NCI-H1092 (cell line): ENCODE results near the gene FUBP3.
A peak's percentile ranks its signal among the peaks of the same experiment; 100 is the strongest.
"Not testable (repeated sequence)": the region's sequence is repeated elsewhere in the genome, so short reads cannot be mapped to it uniquely, and the experiment has no call there.

ENCODE experiments used
- DNase-seq: peaks from one replicate; lab custom pipeline; 2025; lab: John Stamatoyannopoulos, UW

The FUBP3 gene

DNA sequence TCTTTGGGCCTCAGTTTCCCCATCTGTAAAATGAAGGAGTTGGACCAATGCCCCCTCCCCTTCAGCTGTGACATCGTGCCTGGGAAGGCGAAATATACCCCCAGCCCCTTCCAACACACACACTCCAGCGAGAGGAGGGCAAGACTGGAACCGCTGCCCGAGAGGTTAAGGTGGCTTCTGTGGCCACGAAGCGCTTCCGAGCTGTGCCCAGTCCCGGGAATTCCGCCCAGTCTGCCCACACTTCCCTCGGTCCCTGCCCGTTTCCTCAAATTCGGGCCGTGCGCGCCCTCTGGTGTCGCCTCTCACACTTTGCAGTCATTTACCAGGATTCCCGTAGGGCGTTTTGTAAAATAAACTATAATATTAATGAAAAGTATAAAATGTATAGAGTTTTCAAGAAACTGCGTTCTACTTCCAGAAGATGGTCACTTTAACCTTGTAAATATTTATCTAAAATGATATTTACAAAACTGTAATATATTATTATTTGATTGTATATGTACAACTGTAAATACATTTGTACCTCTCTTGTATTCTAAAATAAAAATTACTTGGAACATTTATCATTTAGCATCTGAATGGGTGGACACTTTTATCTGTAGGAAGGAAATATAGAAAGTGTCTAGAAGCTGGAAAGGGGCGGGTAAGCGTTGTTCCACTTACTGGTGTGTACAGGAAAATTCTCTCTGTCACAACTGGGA, 103.2 kb downstream of the FUBP3 start:
- peak; percentile 73 for DNase-seq

DNA sequence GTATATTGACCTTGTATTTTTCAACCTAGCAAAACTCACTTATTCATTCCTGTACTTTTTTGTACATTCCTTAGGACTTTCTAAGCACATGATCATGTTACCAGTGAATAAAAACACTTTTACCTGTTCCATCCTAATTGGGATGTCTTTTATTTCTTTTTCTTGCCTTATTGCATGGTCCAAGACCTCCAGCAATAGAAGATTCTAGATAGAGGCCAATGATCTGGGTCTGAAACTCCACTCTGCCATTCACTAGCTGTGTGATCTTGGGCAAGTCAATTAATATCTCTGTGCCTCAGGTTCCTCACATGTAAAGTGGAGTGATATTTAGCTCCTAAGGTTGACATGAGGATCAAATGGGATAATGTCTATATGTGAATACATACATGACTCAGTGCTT, 105.7 kb downstream of the FUBP3 start:
- DNase-seq, result no peak

DNA sequence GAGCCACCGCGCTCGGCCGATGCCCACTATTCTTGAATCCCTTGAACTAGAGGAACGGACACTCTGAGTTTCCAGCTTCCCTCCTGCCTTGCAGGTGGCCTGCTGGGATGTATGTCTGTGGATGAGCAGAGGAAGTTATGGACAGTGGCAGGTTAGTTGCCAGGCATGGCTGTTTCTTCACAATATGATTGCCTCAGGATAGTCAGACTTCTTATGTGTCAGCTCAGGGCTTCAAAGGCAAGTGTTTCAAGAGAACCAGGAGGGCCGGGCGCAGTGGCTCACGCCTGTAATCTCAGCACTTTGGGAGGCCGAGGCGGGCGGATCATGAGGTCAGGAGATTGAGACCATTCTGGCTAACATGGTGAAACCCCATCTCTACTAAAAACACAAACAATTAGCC, 106.6 kb downstream of the FUBP3 start:
- not testable (repeated sequence) for DNase-seq

DNA sequence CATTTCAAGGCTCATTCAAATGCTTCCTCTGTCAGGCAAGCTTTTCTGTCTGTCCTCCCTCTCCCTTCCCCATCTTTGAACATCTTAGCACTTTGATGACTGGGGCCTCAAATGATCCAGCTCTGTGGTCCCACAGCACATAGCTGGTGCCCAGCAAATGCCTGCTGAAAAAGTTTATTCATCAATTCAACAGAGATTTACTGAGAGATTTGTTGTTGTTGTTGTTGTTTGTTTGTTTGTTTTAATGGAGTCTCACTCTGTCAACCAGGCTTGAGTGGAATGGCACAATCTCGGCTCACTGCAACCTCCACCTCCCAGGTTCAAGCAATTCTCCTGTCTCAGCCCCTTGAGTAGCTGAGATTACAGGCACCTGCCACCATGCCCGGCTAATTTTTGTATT, 108.2 kb downstream of the FUBP3 start:
- no peak for DNase-seq
